Caco-2 (cell line): ENCODE data around the gene CAPN5. TPM values are rescaled to one million over a fixed set of nuclear protein-coding genes. Genes with fewer than 3 reads are reported as not detected.
A peak's percentile ranks its signal among the peaks of the same experiment; 100 is the strongest.

ENCODE experiments used
- BruUV-seq: library from RNA; stranded (reverse); fragments of 400-500 nt; replicated peaks from 2 replicates; lab custom pipeline; 2021; lab: Mats Ljungman, UMichigan
- CTCF ChIA-PET: fragments of 300-600 bp; sonication (Branson Sonifier 250); formaldehyde crosslinking; loops from one replicate; lab custom pipeline; 2022; ENCODE audit warnings: antibody characterized with exemption; lab: Charles Lee
- POLR2A ChIA-PET: fragments of 300-600 bp; sonication (Branson Sonifier 250); formaldehyde crosslinking; loops from one replicate; lab custom pipeline; 2022; ENCODE audit warnings: antibody characterized with exemption; lab: Charles Lee
- DNase-seq, 2 experiments: peaks; one replicate each; pipeline versions ENCODE4 v3.0.0 to v3.0.0-alpha.2; 2020 to 2022
- H3K27me3 ChIP-seq: replicated peaks from 2 replicates; pipeline ENCODE4 v1.6.0; 2011; ENCODE audit warnings: low read length; ENCODE audit not compliant: control insufficient read depth, insufficient read depth
- H3K36me3 ChIP-seq: 2 replicates; pipeline ENCODE4 v1.5.1; 2011; ENCODE audit warnings: low read length; ENCODE audit not compliant: control insufficient read depth, insufficient read depth
- H3K4me1 ChIP-seq: fragments of 250-450 bp; sonication (Bioruptor Pico); 2 replicates; pipeline ENCODE4 v1.5.1; 2020; ENCODE audit warnings: mild to moderate bottlenecking
- H3K4me3 ChIP-seq: 2 replicates; pipeline ENCODE4 v1.5.1; 2011; ENCODE audit warnings: low read depth, mild to moderate bottlenecking, control low read depth, low read length
- H3K9me3 ChIP-seq: fragments of 250-450 bp; sonication (Bioruptor Pico); 2 replicates; pipeline ENCODE4 v1.5.1; 2020; ENCODE audit warnings: mild to moderate bottlenecking, moderate library complexity
- H3K27ac Mint-ChIP-seq: one replicate; pipeline ENCODE4 v1.8.0; 2022; ENCODE audit warnings: mixed read lengths; ENCODE audit not compliant: unreplicated experiment
- H3K27me3 Mint-ChIP-seq: one replicate; pipeline ENCODE4 v1.8.0; 2022; ENCODE audit warnings: mixed read lengths; ENCODE audit not compliant: insufficient read depth, unreplicated experiment
- H3K36me3 Mint-ChIP-seq: one replicate; pipeline ENCODE4 v1.8.0; 2022; ENCODE audit warnings: mild to moderate bottlenecking, mixed read lengths; ENCODE audit not compliant: insufficient read depth, unreplicated experiment
- H3K4me1 Mint-ChIP-seq: one replicate; pipeline ENCODE4 v1.8.0; 2022; ENCODE audit warnings: low read depth, mixed read lengths; ENCODE audit not compliant: unreplicated experiment
- H3K4me3 Mint-ChIP-seq: one replicate; pipeline ENCODE4 v1.8.0; 2022; ENCODE audit warnings: mild to moderate bottlenecking, moderate library complexity, mixed read lengths; ENCODE audit not compliant: unreplicated experiment
- H3K9me3 Mint-ChIP-seq: one replicate; pipeline ENCODE4 v1.8.0; 2022; ENCODE audit warnings: mixed read lengths; ENCODE audit not compliant: unreplicated experiment
- CTCF ChIP-seq, 2 experiments: fragments of 200-600 bp in 1 of 2; IDR thresholded peaks; 1 replicate in 1 of 2; 2 replicates in 1 of 2; pipeline versions ENCODE4 v1.5.1 to v1.8.0; 2011 to 2022; ENCODE audit warnings: antibody characterized with exemption in 1 of 2, control low read depth in 1 of 2, inconsistent platforms in 1 of 2, low read depth in 1 of 2, low read length in 1 of 2, mild to moderate bottlenecking in 1 of 2, moderate library complexity in 1 of 2; ENCODE audit not compliant: insufficient read depth in 1 of 2, severe bottlenecking in 1 of 2, unreplicated experiment in 1 of 2
- intact Hi-C: fragments of 100-400 bp; cut with micrococcal nuclease; formaldehyde crosslinking; loops from one replicate; pipeline ENCODE4 v1.10.0; 2022; ENCODE audit not compliant: unreplicated experiment
- total RNA-seq: library from RNA; stranded (reverse); gene quantifications from 2 replicates; pipeline ENCODE4 v1.2.3, GENCODE V29; 2022

Gene CAPN5
- total RNA-seq, 1 experiment from 2014 or later: 21.2 TPM

GRCh38 chr11:77054084-77054483 lies 12.7 kb upstream of the CAPN5 start:
- Mint-ChIP-seq H3K9me3 (peaks cover 37% of the 10 kb centered on the region), H3K36me3 (no peaks in the 10 kb centered on the region), H3K27ac (no peak overlapping the region), H3K4me1 (no peaks in the 10 kb centered on the region), H3K4me3 (no peak overlapping the region), H3K27me3 (no peaks in the 10 kb centered on the region)
- DNase-seq: no peak
- no peaks in the 10 kb centered on the region for H3K27me3 ChIP-seq
- TF ChIP-seq CTCF (IDR thresholded peaks at IDR 0.05; ENCODE audit: insufficient read depth in 1 of 2, low read depth in 1 of 2, low read length in 1 of 2, severe bottlenecking in 1 of 2, unreplicated experiment in 1 of 2): no peak
- no peak overlapping the region for H3K4me3 ChIP-seq
- H3K9me3 ChIP-seq: peaks cover 36% of the 10 kb centered on the region
- H3K4me1 ChIP-seq: no peaks in the 10 kb centered on the region
- BruUV-seq: no TSS peak
- ChIA-PET POLR2A (no interaction called here), CTCF (interaction anchor here (0.7 to 2.2 kb wide), 2 partner anchors 17 to 37 kb away, joined by 3 to 10 read pairs; no protein-coding TSS in a partner anchor)
- intact Hi-C loops: no loop called here
- H3K36me3 ChIP-seq: no peaks in the 10 kb centered on the region

- no TSS peak for BruUV-seq
- Mint-ChIP-seq H3K27me3 (no peaks in the 10 kb centered on the region), H3K9me3 (peaks cover 37% of the 10 kb centered on the region), H3K4me1 (no peaks in the 10 kb centered on the region), H3K36me3 (no peaks in the 10 kb centered on the region), H3K27ac (no peak overlapping the region), H3K4me3 (no peak overlapping the region)
- no peak for TF ChIP-seq CTCF (IDR thresholded peaks at IDR 0.05; ENCODE audit: insufficient read depth in 1 of 2, low read depth in 1 of 2, low read length in 1 of 2, severe bottlenecking in 1 of 2, unreplicated experiment in 1 of 2)
- no peaks in the 10 kb centered on the region for H3K4me1 ChIP-seq
- ChIA-PET CTCF (interaction anchor here (0.9 to 2.2 kb wide), 2 partner anchors 35 to 36 kb away, joined by 4 to 10 read pairs; no protein-coding TSS in a partner anchor), POLR2A (interaction anchor here (1.1 kb wide), 1 partner anchor 36 kb away, joined by 4 read pairs; no protein-coding TSS in a partner anchor)
- intact Hi-C loops: no loop called here
- no peaks in the 10 kb centered on the region for H3K27me3 ChIP-seq
- DNase-seq: no peak
- H3K9me3 ChIP-seq: peaks cover 36% of the 10 kb centered on the region
- no peaks in the 10 kb centered on the region for H3K36me3 ChIP-seq
- no peak overlapping the region for H3K4me3 ChIP-seq
These were observed 11.6 kb upstream of the CAPN5 start for GRCh38 chr11:77055101-77055561.

- Histone ChIP-seq H3K4me1 (peaks cover 3% of the 10 kb centered on the region; the same call in 1 of the 2 replicates), H3K27me3 (no peaks in the 10 kb centered on the region), H3K4me3 (no peak overlapping the region), H3K36me3 (no peaks in the 10 kb centered on the region), H3K9me3 (peaks cover 41% of the 10 kb centered on the region)
- TF ChIP-seq CTCF (IDR thresholded peaks at IDR 0.05; ENCODE audit: insufficient read depth in 1 of 2, low read depth in 1 of 2, low read length in 1 of 2, severe bottlenecking in 1 of 2, unreplicated experiment in 1 of 2): no peak
- intact Hi-C loops: no loop called here
- Mint-ChIP-seq H3K27ac (no peak overlapping the region), H3K9me3 (peaks cover 43% of the 10 kb centered on the region), H3K36me3 (no peaks in the 10 kb centered on the region), H3K4me3 (no peak overlapping the region), H3K4me1 (peaks cover 6% of the 10 kb centered on the region), H3K27me3 (no peaks in the 10 kb centered on the region)
- no TSS peak for BruUV-seq
- ChIA-PET CTCF (interaction anchor here (2.2 kb wide), 1 partner anchor 35 kb away, joined by 10 read pairs; no protein-coding TSS in a partner anchor), POLR2A (no interaction called here)
- peak in 1 of 2 experiments; percentile 30 for DNase-seq
These were observed 10.9 kb upstream of the CAPN5 start for GRCh38 chr11:77055913-77056312.
